ENCODE measurements around the gene TMEM115.
"Not testable (repeated sequence)": the region's sequence is repeated elsewhere in the genome, so short reads cannot be mapped to it uniquely, and the experiment has no call there.

Gene TMEM115

GRCh38 chr3:50316657-50317242 is 42.6 kb downstream of the TMEM115 start:
- no peak for DNase-seq (ENCODE audit: low spot score)

DNA sequence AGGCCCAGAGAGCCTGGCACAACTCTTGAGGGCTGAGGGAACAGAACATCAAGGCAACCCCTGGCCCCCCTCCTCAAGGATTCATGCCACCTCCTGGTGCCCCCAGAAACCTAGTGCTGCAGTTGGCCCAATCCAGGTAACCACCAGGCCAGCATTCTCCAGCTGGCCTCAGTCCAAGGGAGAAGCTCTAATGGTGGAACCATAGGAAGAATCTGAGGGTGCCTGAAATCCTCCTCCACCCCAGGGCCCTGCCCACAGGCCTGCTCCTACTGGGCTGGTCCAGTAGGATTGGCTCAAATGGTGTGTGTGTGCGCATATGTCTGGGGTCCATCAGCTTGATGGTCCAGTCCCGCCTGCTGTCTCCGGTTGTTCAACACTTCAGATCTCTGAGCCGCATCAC is 44.5 kb downstream of the TMEM115 start:
- no peak for DNase-seq (ENCODE audit: low spot score)

GRCh38 chr3:50314342-50314741 is 45.0 kb downstream of the TMEM115 start:
- DNase-seq (ENCODE audit: low spot score): no peak

GRCh38 chr3:50312041-50312440 is 47.3 kb downstream of the TMEM115 start:
- DNase-seq (ENCODE audit: low spot score): not testable (repeated sequence)

All from hepatic stellate cell (primary cell).